ENCODE data around the gene LCN15. TPM values are rescaled to one million over a fixed set of nuclear protein-coding genes. Genes with fewer than 3 reads are reported as not detected.
A peak's percentile ranks its signal among the peaks of the same experiment; 100 is the strongest.
"Not testable (repeated sequence)": the region's sequence is repeated elsewhere in the genome, so short reads cannot be mapped to it uniquely, and the experiment has no call there.

Gene LCN15
- total RNA-seq, 6 experiments from 2014 or later, result not detected

DNA sequence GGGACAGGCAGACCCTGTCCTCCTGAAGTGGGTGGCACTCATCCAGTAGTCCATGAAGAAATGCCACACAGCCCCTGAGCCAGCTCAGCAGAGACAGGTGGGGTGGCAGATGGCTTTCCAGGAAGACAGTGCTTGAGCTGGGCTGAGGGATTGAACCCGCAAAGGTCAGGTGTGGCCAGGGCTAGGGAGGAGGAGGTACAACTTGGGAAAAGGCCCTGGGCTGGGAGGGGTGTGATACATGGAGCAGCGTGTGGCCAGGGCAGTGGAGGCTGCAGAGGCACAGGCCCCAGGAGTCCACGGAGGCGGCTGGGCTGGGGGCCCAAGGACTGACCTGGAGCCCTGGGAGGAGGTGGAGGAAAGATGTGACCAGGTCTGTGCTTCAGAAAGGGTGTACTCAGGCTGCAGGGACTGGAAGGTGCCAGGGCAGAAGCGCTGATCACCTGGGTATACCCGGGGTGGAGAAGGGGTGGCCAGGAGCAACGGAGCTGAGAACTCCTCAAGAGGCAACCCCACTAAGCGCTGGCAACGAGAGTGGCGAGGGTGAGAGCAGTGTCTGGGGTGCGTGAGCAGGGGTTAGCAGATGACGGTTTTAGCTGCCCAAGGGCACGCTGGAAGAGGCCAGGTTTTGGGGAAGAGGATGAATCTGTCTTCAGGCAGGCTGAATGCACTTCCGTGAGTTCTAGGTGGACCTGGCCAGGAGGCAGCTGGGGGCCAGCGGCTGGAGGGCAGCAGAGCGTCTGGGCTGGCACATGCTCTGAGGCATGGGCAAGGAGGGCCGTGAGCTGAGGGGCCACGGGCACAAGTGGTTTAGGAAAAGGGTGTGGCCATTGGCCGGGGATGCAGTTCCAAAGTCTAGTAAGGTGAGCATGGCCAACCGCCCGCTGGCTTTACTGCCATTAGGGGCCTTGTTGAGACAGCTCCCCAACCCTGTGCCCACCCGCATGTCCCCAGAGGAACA is 39.5 kb upstream of the LCN15 start:
- ATAC-seq (no peak), DNase-seq (peak in 1 of 3 donors; percentile 53)
- H3K27me3 ChIP-seq, result no peaks in the 10 kb centered on the region
- H3K9me3 ChIP-seq, result no peaks in the 10 kb centered on the region
- peaks cover 0 to 28% (median 12%) of the 10 kb centered on the region in 4 donors for H3K4me1 ChIP-seq
- no peaks in the 10 kb centered on the region for H3K36me3 ChIP-seq
- H3K4me3 ChIP-seq, result no peak overlapping the region
- intact Hi-C loops (cut with DNase I), result no loop called here
- 90% methylated on average over 8 of the region's 22 CpGs for WGBS (ENCODE audit: insufficient coverage, low coverage, low lambda C conversion rate, missing lambda C conversion rate)
- H3K27ac ChIP-seq, result no peak overlapping the region
- TF ChIP-seq POLR2A (IDR thresholded peaks at IDR 0.05) (no peak), CTCF (IDR thresholded peaks at IDR 0.05) (no peak)

DNA sequence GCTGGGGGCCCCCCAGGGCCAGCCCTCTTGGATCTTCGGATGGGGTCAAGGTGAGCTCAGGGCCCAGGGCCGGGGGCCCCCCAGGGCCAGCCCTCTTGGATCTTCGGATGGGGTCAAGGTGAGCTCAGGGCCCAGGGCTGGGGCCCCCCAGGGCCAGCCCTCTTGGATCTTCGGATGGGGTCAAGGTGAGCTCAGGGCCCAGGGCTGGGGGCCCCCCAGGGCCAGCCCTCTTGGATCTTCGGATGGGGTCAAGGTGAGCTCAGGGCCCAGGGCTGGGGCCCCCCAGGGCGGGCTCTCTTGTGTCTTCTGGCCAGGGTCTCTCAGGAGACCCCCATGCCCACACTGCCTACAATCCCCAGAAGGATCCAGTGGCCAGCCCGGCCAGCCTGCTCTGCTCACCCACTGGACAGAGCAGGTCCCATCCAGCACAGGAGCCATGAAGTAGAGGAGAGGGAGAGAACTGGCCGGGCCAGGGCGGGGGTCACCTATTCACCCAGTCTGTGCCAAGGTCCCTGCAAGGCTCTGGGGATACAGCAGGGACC is 38.8 kb upstream of the LCN15 start:
- H3K9me3 ChIP-seq; H3K27ac ChIP-seq; H3K36me3 ChIP-seq; intact Hi-C loops (cut with DNase I); H3K4me3 ChIP-seq; ATAC-seq; DNase-seq; H3K27me3 ChIP-seq: not testable (repeated sequence)
- no CpG with 5 or more reads among the region's 9 CpGs for WGBS (ENCODE audit: insufficient coverage, low coverage, low lambda C conversion rate, missing lambda C conversion rate)
- peaks cover 0 to 30% (median 14%) of the 10 kb centered on the region in 4 donors for H3K4me1 ChIP-seq

GRCh38 chr9:136802321-136802720 is 38.0 kb upstream of the LCN15 start:
- Histone ChIP-seq H3K36me3 (no peaks in the 10 kb centered on the region), H3K4me3 (no peak overlapping the region), H3K4me1 (peaks cover 0 to 30% (median 14%) of the 10 kb centered on the region in 4 donors), H3K27ac (no peak overlapping the region), H3K27me3 (no peaks in the 10 kb centered on the region), H3K9me3 (no peaks in the 10 kb centered on the region)
- WGBS (ENCODE audit: insufficient coverage, low coverage, low lambda C conversion rate, missing lambda C conversion rate), result 75% methylated on average over 5 of the region's 6 CpGs
- DNase-seq, result peak in 1 of 3 donors; percentile 37
- ATAC-seq, result no peak
- no peak for TF ChIP-seq CTCF (IDR thresholded peaks at IDR 0.05)
- TF ChIP-seq POLR2A (IDR thresholded peaks at IDR 0.05), result no peak
- intact Hi-C loops (cut with DNase I), result no loop called here

GRCh38 chr9:136799854-136800657 is 35.7 kb upstream of the LCN15 start:
- peak; percentile 93 to 95 (median 95) for DNase-seq
- H3K4me3 ChIP-seq, result peak overlapping the region; percentile 23 to 39 (median 38)
- TF ChIP-seq CTCF (IDR thresholded peaks at IDR 0.05) (no peak), POLR2A (IDR thresholded peaks at IDR 0.05) (no peak)
- H3K27ac ChIP-seq, result no peak overlapping the region
- H3K4me1 ChIP-seq, result peaks cover 0 to 25% (median 13%) of the 10 kb centered on the region in 4 donors
- no peaks in the 10 kb centered on the region for H3K27me3 ChIP-seq
- intact Hi-C loops (cut with DNase I), result no loop called here
- 0% methylated on average over 10 of the region's 63 CpGs for WGBS (ENCODE audit: insufficient coverage, low coverage, low lambda C conversion rate, missing lambda C conversion rate)
- no peaks in the 10 kb centered on the region for H3K9me3 ChIP-seq
- ATAC-seq, result peak; percentile 82 to 89 (median 84)
- no peaks in the 10 kb centered on the region for H3K36me3 ChIP-seq
